Loucy (cell line): ENCODE data around the gene STC2.

Experiments
- H2AFZ ChIP-seq: fragments of 200-600 bp; sonication (generic); 2 replicates; pipeline ENCODE4 v1.6.0; 2016; ENCODE audit warnings: antibody characterized with exemption, mild to moderate bottlenecking, low read length, moderate library complexity
- H3F3A ChIP-seq: fragments of 200-600 bp; 2 replicates; pipeline ENCODE4 v1.6.0; 2016; ENCODE audit warnings: antibody characterized with exemption, low read depth, mild to moderate bottlenecking
- H3K27me3 ChIP-seq: fragments of 200-600 bp; sonication (generic); 2 replicates; pipeline ENCODE4 v1.6.1; 2014; ENCODE audit warnings: low read length, mild to moderate bottlenecking; ENCODE audit not compliant: insufficient read depth, poor library complexity, severe bottlenecking
- H3K36me3 ChIP-seq: fragments of 200-600 bp; sonication (generic); 2 replicates; pipeline ENCODE4 v1.6.1; 2016; ENCODE audit warnings: low read length; ENCODE audit not compliant: insufficient read depth
- H3K4me1 ChIP-seq: fragments of 200-600 bp; sonication (generic); 2 replicates; pipeline ENCODE4 v1.5.1; 2014; ENCODE audit warnings: low read length, mild to moderate bottlenecking; ENCODE audit not compliant: insufficient read depth, poor library complexity, severe bottlenecking
- H3K4me2 ChIP-seq: fragments of 200-600 bp; sonication (generic); 2 replicates; pipeline ENCODE4 v1.6.0; 2014; ENCODE audit warnings: antibody characterized with exemption, low read length, low read depth, mild to moderate bottlenecking; ENCODE audit not compliant: poor library complexity, severe bottlenecking
- H3K4me3 ChIP-seq: fragments of 200-600 bp; sonication (generic); 2 replicates; pipeline ENCODE4 v1.5.1; 2014; ENCODE audit warnings: low read length, mild to moderate bottlenecking, mixed read lengths; ENCODE audit not compliant: poor library complexity, severe bottlenecking
- H3K79me2 ChIP-seq: fragments of 200-600 bp; sonication (generic); 2 replicates; pipeline ENCODE4 v1.6.1; 2014; ENCODE audit warnings: low read length; ENCODE audit not compliant: insufficient read depth
- H3K9ac ChIP-seq: fragments of 200-600 bp; sonication (generic); 2 replicates; pipeline ENCODE4 v1.6.0; 2014; ENCODE audit warnings: mild to moderate bottlenecking, low read depth, low read length, moderate library complexity; ENCODE audit not compliant: poor library complexity, severe bottlenecking
- H3K9me2 ChIP-seq: fragments of 200-600 bp; sonication (generic); replicated peaks from 2 replicates; pipeline ENCODE4 v1.6.1; 2016; ENCODE audit warnings: low read depth, low read length, mixed read lengths
- H3K9me3 ChIP-seq: fragments of 200-600 bp; sonication (generic); 2 replicates; pipeline ENCODE4 v1.6.1; 2014; ENCODE audit warnings: mild to moderate bottlenecking, antibody characterized with exemption, low read length, low read depth; ENCODE audit not compliant: insufficient read depth
- H4K20me1 ChIP-seq: fragments of 200-600 bp; sonication (generic); 2 replicates; pipeline ENCODE4 v1.6.0; 2014; ENCODE audit warnings: antibody characterized with exemption, low read length, mild to moderate bottlenecking; ENCODE audit not compliant: insufficient read depth, poor library complexity, severe bottlenecking
- CTCF ChIP-seq: fragments of 200-600 bp; sonication (generic); conservative IDR thresholded peaks from 2 replicates; pipeline ENCODE4 v1.5.1; 2014; ENCODE audit warnings: mild to moderate bottlenecking, antibody characterized with exemption, low read length
- EZH2phosphoT487 ChIP-seq: fragments of 200-600 bp; IDR thresholded peaks from 2 replicates; pipeline ENCODE4 v1.6.1; 2018; ENCODE audit warnings: antibody characterized with exemption, mild to moderate bottlenecking, moderate library complexity, borderline replicate concordance

Gene STC2

GRCh38 chr5:173311818-173312585 lies 16.2 kb downstream of the STC2 start:
- no peaks in the 10 kb centered on the region for H3K79me2 ChIP-seq

GRCh38 chr5:173310861-173311785 lies 17.1 kb downstream of the STC2 start:
- Histone ChIP-seq H3K4me2 (no peak overlapping the region), H3K4me1 (no peaks in the 10 kb centered on the region), H3K9me3 (no peaks in the 10 kb centered on the region), H3F3A (no peaks in the 10 kb centered on the region), H3K4me3 (no peak overlapping the region), H3K9ac (no peak overlapping the region), H2AFZ (no peak overlapping the region), H3K27me3 (no peaks in the 10 kb centered on the region), H3K79me2 (no peaks in the 10 kb centered on the region), H3K36me3 (no peaks in the 10 kb centered on the region), H3K9me2 (no peaks in the 10 kb centered on the region), H4K20me1 (no peaks in the 10 kb centered on the region)
- TF ChIP-seq EZH2phosphoT487 (no peak), CTCF (no peak)

More at GRCh38 chr5:173311818-173312585, 16.2 kb downstream of the STC2 start:
- H3K4me1 ChIP-seq: no peaks in the 10 kb centered on the region
- no peaks in the 10 kb centered on the region for H3F3A ChIP-seq
- no peaks in the 10 kb centered on the region for H3K9me3 ChIP-seq
- no peak overlapping the region for H3K4me2 ChIP-seq
- H3K4me3 ChIP-seq: no peak overlapping the region
- H3K27me3 ChIP-seq: no peaks in the 10 kb centered on the region
- H3K9me2 ChIP-seq: no peaks in the 10 kb centered on the region
- no peaks in the 10 kb centered on the region for H3K36me3 ChIP-seq
- no peak for TF ChIP-seq EZH2phosphoT487
- TF ChIP-seq CTCF: no peak
- no peaks in the 10 kb centered on the region for H4K20me1 ChIP-seq
- H2AFZ ChIP-seq: no peak overlapping the region
- H3K9ac ChIP-seq: no peak overlapping the region

- no peak overlapping the region for H2AFZ ChIP-seq
- no peaks in the 10 kb centered on the region for H3K79me2 ChIP-seq
- H3K4me1 ChIP-seq: no peaks in the 10 kb centered on the region
- no peak overlapping the region for H3K4me3 ChIP-seq
- H3K9me2 ChIP-seq: no peaks in the 10 kb centered on the region
- H4K20me1 ChIP-seq: no peaks in the 10 kb centered on the region
- H3K27me3 ChIP-seq: no peaks in the 10 kb centered on the region
- H3K9ac ChIP-seq: no peak overlapping the region
- H3K4me2 ChIP-seq: no peak overlapping the region
- no peak for TF ChIP-seq EZH2phosphoT487
- TF ChIP-seq CTCF: no peak
- H3K9me3 ChIP-seq: no peaks in the 10 kb centered on the region
- H3F3A ChIP-seq: no peaks in the 10 kb centered on the region
- no peaks in the 10 kb centered on the region for H3K36me3 ChIP-seq
These were observed 17.9 kb downstream of the STC2 start for GRCh38 chr5:173310218-173310769.
